SIG-M5 treated with dmso at 0.1 percent for 504 hours (cell line): ENCODE measurements around the gene PIK3C3.
"Not testable (repeated sequence)": the region's sequence is repeated elsewhere in the genome, so short reads cannot be mapped to it uniquely, and the experiment has no call there.

ENCODE experiments used
- DNase-seq: peaks from one replicate; lab custom pipeline; 2025; ENCODE audit not compliant: unreplicated experiment; lab: John Stamatoyannopoulos, UW

The PIK3C3 gene

DNA sequence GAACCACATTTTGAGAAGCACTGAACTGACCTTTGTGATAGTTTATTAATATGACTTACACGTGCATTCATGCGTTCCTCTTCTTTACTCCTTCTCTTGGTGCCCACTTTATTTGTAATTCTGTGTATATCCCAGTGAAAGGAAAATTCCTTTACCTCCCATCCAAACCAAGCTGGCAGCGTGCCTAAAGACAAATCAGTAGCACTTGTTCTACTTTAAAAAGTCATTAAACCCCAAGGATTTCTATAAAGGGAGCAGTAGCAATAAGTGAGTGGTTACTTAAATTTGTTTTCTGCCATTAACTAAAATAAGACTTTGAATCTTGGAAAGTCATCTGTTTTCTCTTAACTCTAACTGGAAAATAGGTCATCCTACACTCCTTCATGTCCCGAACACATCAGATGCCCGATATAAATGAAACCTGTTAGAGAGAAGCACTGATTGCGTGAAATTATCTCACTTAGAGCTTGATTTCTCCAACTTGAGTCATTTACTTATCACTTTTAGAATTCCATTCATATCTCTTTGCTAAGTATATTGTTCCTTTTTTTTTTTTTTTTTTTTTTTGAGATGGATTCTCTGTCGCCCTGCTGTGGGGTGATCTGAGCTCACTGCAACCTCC lies 10.7 kb downstream of the PIK3C3 start:
- DNase-seq = no peak

DNA sequence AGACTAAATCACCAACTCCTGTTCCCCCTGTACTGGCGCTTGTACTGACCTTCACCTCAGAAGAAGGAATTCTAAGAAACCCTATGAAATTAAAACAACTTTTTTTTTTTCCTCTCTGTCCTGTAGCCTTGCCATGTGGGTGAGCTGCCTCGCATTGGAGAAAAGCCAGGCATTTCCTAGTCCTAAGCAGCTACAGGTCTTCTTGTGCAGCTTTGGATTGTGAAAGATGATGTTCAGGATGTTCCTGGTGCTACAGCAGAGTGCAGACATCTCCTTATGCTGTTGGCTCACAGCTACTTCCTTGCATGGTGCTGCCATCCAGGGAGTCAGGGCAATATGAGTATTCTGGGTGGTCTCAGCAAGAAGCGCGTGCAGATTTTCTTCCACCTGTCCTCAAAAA lies 11.9 kb downstream of the PIK3C3 start:
- DNase-seq = no peak

DNA sequence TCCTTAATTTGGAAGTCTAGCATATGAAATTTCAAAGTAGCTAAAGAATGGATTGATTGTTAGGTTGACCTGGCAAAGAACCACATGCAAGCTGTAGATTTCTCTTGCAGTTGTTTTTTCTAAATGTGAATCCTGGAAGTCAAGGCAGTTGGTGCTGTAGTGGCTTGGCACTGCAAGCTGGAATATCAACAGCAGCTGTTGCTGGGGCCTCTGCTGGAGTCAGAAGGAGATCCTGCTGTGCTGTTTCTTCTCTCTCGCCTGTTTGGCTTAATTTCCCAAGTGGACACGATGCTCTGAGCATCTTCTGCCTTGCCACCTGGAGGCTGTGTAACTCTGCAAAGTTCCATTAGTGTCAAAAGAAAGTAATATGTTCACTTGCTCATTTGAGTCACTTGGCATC lies 12.6 kb downstream of the PIK3C3 start:
- no peak for DNase-seq

DNA sequence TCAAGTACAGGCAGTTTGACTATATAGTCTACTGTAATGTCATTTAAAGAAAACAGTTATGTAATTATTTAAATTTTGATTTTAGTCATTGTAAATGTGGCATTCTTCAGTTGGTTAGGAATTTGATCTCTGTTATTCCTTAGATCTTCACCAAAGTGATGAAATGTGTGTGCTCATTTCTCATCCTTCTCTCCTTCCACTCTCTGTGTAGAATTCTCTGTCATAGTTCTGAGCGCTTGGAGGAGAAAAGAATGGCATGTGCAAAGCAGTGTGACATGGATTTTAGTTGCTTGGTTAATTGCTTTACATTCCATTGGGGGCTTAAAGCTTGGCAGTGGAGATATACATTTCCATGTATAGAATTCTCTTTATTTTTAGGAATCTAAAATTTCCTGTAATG lies 14.8 kb downstream of the PIK3C3 start:
- no peak for DNase-seq

DNA sequence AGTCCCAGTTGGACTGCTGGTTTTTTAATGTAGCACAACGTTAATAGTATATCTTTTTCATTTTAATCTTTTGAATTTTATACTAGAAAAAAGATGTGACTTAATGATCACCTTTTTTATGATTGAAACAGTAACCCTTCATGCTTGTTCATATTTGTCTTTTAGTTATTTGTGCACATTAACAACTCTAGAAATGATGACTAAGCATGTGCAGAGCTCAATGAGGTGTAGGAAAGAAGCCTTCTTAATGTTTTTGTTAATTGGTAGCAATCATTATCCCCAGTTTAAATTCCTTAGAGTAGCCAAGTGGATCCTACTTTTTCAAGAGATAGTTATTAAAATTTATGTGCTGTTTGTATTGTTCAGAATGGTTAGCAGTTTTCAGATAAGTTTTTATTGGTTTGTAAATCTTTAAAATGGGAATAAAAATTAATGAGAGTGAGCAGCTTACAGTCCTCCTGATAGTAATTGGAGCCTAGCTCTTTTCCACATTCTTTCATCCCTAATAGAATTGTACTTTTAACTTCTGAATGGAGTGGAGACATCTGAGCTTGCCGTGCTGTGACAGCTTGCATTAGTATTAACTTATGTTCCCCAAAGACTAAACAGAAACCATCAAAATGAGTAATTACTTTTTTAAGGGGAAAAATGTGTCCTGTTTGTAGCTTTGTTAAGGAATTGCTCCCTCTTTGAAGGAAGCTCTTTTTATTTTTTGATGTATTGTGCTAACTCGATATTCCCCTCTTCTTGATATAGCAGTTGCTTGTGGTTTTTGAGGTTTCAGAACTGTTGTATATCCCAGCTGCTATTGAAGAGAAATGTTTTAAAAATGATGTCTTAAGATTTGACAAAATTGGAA lies 17.3 kb downstream of the PIK3C3 start:
- no peak for DNase-seq

DNA sequence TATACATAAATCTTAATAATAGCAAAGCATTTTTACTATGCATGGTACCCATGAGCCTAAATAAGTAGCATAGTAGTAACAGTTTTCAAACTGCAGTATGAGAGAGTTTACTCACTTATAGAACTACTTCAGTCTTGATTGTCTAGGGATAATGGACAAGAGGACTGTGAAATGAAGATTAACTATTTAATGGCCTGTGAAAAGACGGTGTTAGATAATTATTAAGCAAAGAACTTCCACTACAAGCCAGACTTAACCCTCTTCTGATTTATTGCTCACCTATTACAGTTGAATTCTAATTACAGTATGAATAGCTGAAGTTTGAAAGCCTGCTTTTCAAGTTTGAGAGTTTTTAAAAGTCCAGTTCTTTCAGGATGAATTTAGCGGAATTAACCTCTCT lies 18.9 kb downstream of the PIK3C3 start:
- DNase-seq = no peak

DNA sequence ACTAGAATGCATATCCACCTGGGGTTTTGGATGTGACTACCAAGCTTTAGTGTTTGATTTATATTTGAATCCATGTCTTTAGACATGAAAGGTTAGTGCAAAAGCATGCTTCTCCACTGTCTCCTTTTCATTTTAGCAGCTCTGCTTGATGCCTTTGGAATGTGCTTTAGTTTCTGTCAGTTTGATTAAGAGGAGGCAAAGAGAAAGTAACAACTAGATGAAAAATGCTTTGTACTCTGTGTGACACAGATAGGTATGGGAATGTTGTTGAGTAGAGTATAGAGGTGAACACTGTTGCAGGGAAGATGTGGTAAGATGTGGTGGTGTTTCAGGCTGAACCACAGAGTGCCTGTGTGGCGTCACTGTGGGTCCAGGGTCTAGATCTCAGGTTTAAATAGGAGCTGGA lies 19.8 kb downstream of the PIK3C3 start:
- DNase-seq = no peak

DNA sequence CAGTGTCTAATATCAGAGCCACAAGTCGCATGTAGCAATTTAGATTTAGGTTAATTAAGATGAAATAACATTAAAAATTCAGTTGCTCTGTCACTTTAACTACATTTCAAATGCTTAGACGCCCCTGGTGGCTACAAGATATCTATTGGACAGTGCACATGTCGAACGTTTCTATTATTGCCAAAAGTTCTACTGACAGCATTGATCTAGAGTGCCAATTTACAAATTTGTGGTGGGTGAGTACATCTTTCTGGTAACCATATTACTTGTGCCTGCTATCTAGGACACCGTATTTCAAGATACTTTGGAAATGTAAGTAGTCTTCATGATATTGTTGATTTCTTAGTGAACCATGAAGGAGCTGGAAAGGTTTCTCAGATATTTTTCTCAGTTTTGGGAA lies 20.2 kb downstream of the PIK3C3 start:
- no peak for DNase-seq

DNA sequence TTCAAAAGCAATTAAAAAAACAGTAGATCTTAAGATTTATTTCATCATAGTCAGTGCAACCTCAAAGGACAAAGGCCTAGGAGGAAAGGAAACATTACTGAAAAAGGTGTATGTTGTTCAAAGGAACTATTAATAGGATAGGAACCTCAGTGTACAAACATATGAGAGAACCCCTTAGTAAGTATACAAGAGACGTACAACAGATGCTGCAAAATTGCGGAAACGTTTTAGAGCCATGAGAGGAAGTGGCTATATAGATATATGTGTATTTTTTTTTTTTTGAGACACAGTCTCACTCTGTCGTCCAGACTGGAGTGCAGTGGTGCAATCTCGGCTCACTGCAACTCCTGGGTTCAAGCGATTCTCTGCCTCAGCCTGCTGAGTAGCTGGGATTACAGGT lies 22.2 kb downstream of the PIK3C3 start:
- no peak for DNase-seq

DNA sequence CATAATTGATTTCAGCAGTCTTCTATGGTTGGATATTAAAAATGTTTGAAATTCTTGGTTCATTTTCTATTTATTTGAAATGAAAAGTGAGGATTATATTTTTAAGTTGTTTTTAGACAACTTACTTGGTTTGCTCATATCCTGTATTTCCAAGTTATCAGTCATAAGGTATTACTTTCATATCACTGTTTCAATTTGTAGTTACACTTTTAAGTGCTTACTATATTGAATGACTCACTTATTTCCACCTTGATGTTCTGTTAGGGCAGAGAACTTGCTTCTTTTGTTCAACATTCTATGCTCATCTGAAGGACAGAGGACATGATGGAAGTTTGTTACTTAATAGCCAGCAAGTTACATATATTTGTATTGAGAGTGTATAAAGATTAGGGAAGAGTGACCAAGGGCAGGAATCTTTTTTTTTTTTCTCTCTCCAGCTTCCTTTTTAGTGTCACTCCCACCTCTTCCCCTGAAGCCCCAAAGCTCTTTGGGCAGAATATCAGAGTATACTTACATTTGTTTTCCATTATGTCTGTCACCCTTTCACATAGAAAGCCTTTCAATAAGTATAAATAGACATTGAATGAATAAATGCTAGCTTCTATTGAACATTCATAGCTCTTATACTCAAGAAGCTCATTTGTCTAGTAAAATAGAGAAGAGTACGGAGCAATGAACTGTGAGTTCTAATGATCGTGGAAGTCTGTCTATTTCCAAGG lies 28.1 kb downstream of the PIK3C3 start:
- DNase-seq = no peak

DNA sequence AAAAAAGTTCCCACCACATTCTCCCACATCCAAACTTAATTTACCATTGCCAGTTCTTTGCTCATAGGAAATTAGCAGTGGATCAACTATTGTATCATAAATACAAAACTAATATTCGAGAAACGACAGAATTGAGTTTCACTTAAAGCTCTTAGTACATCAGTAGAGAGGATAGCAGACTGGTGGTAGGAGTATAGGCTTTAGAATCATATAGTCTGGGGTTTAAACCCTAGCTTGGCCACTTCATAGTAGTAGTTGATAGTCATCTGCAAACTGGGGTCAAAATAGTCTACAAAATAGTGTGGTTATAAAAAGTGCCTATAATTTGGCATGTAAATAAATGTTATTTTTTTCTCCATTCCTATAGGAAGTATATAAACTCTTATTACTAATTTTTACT lies 30.9 kb downstream of the PIK3C3 start:
- DNase-seq = no peak

DNA sequence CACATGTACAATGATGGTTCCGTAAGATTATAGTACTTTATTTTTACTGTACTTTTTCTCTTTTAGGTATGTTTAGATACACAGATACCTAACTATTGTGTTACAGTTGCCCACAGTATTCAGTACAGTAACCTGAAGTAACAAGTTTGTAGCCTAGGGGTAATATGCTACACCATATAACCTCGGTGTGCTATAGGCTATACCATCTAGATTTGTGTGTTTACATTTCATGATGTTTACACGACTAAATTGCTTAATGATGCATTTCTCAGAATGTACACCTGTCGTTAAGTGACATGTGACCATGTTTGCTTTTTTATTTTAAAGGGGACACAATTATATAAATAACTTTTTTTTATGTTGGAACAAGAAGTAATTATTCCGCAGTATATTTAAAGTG lies 34.5 kb downstream of the PIK3C3 start:
- no peak for DNase-seq

DNA sequence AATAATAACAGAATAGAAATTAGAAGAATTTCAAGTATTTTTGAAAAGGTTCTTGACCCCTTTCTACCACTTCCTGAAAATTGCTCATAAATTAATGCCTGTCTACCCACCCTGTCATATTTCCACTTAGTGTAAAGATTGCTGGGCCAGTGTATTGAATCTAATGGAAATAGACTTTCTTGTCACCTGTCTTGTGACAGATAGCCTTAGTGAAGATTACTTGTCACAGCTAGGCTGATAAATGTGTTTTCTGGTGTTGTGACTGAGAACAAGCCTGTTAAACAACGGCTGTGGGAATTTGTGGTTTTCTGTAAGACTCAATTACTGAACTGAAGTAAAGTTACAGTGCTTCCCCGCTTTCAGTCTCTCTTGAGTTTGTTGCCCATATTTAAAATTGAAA lies 37.0 kb downstream of the PIK3C3 start:
- DNase-seq = no peak

DNA sequence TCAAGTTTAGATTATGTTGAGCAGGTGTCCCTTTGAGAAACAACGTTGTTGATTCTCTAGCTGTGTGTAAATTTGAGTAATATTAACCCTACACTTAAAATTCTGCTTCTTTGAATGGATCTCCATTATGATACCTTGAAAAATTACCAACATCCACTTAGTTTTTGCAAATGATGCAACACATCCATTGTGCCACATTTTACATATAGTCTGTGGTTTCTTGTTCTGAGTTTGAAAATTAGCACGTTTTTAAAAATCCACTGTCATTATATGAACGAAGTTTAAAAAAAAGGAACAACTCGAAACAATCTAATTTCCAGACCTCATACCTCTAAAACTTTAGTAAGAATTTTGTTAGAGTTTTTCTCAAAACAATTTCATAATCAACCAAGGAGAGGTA lies 37.7 kb downstream of the PIK3C3 start:
- DNase-seq = peak; percentile 37

DNA sequence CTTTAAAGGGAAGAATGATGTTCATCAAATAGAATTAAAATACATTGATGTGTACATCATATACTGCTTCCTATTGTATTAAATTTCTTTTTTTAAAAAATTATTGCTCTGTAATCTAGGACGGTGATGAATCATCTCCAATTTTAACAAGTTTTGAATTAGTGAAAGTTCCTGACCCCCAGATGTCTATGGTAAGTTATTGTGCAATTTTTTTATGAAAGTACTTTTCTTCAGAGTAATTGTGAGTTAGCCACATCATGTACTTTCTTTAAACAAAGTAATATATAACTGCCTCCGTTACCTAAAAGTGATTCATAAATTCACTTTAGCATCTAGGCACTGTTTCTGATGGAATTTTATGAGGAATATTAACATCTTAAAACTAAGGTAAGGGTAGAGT lies 38.1 kb downstream of the PIK3C3 start:
- peak; percentile 35 for DNase-seq

DNA sequence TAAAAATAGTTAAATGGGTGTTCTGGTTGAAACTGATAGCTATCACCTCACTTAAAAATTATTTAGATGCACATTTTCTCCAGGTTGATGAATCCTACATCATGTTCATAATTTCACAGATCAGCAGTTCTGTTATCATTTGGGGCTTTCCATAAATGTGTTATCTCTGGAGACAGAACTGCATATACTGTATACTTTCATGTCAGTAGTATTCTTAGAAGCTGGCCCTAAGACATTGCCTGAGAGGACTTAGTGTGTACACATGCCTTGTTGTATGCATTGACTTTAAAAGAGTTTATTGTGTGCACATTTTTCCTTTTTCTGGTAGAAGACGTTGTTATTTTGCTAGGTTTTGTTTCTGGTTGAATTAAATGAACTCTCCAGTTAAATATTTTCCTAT lies 41.0 kb downstream of the PIK3C3 start:
- DNase-seq = no peak

DNA sequence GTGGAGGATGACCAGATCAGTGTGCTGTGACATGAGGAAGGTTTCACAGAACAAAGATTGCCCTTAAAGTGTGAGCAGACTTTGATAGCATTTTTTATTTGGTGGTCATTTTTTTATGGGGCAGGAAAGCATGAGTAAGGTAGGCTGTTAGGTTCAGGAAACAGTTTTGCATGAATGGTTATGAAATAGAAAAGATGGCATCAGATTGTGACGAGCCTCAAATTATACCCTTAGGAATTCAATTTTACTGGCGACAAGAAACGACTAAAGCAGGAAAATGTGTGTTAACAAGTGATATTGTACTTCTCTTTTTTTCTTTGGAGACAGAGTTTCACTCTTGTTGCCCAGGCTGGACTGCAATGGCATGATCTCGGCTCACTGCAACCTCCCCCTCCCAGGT lies 44.7 kb downstream of the PIK3C3 start:
- DNase-seq = no peak

DNA sequence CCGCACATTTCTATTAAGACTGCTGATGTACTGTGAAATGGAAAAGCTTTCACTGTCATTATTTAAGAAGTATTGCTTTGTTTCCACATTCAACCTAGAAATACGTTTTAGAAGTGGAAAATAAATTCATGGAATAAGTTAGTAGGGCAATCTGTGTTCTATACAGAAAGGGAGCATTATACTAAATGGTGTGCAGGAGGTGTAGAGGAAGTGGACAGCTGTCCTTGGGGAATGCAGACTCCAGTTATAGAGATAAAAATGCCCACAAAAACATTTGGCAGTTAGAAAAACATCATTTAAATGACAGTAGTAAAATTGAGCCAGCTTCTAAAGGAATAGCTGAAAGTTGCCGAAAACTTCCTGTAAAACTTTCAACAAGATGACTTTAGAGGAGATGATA lies 46.8 kb downstream of the PIK3C3 start:
- no peak for DNase-seq

DNA sequence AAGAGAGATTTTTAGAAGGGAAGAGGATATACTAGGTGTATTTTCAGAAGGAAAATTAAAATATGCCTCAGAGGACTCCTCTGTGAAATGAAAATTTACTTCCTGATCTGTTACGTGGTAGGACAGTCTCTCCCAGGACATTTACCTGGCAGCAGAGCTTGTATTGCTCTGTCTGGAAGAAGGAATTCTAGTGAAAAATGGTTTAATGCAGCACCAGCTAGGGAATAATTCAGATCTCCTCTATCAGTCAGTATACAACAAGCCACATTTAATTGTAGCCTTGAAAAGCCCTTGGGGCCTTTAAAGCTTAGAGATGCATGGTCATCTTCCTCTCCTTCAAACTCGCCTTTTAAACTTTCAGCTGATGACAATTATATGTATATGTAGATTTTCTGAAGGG lies 49.6 kb downstream of the PIK3C3 start:
- DNase-seq = no peak

DNA sequence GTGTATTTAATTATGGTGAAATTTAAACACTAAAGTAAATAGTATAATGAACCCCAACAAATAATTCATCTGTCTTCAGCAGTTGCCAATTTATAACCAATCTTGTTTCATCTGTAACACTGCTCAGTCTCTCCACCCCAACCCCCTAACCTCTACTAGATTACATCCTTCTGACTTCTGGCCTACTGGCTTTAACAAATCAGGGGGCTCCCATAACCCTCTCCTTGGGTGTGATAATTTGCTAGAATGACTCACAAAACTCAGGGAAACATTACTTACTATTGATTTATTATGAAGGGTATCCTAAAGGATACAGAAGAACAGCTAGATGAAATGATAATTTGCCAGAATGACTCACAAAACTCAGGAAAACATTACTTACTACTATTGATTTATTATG lies 50.7 kb downstream of the PIK3C3 start:
- no peak for DNase-seq

DNA sequence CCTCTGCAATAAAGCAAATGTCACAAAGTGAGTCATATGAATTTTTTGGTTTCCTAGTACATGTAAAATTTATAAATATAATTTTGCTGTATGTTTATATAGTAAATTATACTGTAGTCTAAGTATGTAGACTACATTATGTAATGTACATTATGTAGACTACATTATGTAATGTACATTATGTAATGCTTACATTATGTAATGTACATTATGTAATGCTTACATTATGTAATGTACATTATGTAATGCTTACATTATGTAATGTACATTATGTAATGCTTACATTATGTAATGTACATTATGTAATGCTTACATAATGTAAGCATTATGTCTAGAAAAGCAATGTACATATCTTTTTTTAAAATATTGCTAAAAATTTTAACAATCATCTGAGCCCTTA lies 54.4 kb downstream of the PIK3C3 start:
- DNase-seq = not testable (repeated sequence)

DNA sequence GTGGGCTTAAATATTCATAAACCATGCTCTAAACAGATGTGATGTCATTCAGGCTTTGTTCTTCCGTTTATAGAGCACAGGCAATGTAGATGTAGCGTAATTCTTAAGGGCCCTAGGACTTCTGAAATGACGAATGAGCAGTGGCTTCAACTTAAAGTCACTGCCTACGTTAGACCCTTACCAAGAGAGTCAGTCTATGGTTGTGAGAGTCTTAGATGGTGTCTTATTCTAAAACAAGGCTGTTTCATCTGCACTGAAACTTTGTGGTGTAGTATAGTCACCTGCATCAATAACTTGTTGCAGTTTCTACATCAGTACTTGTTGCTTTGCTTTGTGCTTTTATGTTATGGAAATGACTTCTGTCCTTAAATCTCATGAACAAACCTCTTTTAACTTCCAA lies 56.0 kb downstream of the PIK3C3 start:
- no peak for DNase-seq
